GM21423 (cell line): ENCODE results near the gene REXO1.

Experiments used
- ATAC-seq: cut with Tn5 transposase; IDR thresholded peaks from one replicate; pipeline ENCODE4 v1.9.1; 2021; ENCODE audit warnings: mild to moderate bottlenecking, moderate library complexity; ENCODE audit not compliant: unreplicated experiment

REXO1 gene

DNA sequence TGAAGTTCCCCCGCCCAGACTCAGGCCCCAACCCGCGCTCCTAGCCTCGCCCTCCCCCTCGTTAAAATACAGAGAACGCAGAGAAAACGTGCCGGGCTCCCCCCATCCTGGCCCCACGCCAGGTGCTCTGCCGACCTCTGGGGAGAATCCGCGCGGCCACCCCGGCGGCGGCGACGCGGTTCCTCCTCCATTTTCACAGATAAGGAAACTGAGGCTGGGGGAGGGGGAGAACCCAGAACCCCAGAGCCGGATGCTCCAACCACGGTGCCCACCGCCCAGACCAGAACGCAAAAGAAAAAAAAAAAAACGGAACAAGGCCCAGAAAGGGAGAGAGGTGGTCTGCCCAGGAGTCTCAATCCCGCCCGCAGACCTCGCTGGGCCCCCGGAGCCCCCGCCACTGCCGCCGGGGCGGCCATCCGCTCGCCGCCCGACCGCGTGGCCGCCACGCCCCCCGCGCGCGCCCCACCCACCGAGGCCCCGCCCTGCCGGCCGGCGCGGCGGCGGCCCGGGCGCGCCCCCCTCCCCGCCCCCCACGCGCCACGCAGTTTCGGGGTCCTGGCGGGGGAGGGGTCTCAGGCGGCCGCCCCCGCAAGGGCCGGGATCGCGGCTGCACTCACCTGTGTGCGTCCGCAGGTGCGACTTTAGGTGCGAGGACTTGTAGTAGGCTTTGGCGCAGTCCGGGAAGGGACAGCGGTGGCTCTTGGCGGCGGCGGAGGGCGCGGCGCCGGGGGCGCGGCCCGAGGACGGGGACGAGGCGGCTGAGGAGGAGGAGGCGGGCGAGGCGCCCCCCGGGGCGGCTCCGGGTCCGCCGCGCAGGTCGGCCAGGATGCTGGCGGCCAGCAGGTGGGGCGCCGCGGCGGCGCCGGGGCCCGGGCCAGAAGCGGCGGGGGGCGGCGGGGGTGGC is 14.4 kb upstream of the REXO1 start:
- ATAC-seq = no peak

- ATAC-seq = no peak
These were observed 13.8 kb upstream of the REXO1 start for GRCh38 chr19:1862068-1862423.

DNA sequence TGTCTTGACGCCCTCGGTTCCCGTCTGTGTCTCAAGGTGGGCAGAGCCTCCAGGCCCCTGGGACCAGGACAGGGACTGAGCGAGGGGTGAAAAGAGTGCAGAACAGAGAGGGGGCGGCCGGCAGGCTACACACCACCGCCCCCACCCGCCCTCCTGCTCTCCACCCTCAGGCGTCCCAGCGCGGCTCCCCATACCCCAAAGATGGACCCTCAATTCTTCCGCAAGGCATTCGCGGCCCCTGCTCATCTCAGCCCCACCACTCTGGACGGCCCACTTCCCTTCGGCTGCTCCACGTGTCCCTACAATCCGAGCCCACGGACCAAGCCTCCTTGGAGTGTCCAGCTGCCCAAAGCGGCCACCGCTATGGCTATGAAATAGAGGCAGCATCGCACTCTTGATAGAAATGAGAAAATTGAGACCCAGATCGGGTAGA is 13.3 kb upstream of the REXO1 start:
- no peak for ATAC-seq

DNA sequence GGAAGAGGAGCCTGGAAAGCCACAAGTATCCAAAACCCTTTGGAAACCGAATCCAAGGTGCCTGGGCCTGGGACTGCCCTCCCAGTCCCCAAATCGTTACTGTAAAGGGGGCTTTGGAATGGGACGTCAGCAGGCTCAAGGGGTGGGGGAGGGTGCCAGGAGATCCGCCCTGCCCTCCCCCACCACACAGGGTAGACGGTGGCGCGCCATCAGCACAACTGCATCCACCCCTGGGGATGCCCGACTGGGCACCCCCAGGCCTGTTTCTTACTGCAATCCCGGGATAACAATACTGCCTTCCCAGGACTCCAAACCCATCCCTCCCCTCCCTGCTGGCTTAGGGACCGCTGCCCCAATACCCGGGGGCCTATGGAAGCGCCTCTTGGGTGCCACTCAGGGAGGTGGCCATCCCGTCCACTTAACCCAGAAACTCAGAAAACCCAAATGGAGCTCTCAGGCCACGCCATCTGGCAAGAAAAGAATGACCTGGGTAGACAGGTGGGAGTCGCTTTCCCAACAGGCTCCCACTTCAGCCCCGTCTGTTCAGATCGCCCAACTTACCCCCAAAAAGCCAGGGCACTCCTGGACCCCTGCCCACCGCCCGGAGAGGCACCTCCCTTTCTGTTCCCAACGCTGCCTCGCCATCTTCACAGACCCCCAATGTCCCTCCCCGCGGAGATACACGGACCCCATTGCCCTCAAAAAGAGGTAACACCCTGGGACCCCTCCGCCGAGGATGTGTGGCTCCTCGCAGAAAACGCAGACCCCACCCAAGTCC is 12.7 kb upstream of the REXO1 start:
- ATAC-seq = no peak

DNA sequence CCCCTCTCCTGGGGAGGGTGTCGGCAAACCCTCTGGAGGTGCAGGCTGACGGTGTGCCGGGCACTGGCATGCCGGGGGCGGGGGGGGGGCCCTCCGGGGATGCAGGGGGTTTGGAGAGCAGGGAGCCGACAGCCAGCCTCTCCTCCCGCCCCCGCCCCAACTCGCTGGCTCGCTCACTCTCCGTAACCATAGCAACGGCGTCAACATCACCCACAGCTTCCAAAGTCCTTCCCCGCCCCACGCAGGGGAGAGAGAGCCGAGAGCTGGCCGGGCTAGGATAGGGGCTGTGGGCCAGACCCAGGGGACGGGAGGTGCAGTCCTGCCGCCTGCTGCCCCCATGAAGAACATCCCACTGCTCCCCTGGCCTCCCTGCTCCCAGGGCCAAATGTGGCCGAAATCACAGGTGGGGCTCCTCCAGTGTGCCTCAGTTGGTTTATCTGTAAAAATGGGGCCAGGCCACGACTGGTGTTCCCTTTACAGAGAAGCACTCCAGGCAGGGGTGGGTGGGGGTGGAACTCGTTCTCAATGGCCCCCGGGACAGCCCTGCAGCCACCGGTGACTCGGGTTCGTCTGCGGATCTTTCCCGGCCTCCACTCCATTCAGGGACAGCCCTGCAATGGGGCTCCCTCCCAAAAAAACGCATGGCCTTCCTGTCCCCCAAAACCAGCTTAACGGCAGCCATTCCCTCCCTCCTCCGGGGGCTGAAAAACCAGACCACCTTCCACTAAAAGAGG is 11.9 kb upstream of the REXO1 start:
- ATAC-seq = no peak

GRCh38 chr19:1859331-1859781 is 11.1 kb upstream of the REXO1 start:
- no peak for ATAC-seq

DNA sequence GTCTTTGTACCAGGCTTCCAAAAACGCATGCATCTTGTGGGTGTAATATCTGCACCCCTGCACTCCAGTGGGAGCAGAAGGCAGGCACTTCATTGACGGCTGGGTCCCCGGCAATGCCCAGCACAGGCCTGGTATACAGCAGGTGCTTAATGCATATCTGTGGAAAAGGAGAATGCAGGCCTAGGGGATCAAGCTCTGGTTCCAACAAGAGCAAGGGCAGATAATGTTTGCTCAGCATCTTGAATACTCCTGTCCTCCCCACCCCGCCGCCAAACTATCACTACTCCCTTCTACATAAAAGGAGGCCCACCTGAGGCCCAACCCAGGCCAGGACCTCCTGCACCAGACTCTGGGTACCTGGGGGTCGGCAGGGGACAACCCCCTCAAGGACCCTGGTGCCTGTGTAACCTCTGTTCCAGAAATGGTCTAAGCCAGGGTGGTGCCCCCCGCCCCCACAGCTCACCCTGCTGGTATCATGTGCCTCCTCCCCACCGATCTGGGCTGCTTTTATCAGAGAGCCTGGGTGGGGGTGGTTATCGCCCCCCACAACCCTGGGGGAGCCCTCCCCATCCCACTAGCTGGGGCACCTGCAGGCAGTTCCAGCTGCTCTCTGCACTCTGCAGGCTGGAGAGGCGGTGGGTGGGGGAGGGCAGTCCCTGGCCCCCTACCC is 10.3 kb upstream of the REXO1 start:
- ATAC-seq = no peak

DNA sequence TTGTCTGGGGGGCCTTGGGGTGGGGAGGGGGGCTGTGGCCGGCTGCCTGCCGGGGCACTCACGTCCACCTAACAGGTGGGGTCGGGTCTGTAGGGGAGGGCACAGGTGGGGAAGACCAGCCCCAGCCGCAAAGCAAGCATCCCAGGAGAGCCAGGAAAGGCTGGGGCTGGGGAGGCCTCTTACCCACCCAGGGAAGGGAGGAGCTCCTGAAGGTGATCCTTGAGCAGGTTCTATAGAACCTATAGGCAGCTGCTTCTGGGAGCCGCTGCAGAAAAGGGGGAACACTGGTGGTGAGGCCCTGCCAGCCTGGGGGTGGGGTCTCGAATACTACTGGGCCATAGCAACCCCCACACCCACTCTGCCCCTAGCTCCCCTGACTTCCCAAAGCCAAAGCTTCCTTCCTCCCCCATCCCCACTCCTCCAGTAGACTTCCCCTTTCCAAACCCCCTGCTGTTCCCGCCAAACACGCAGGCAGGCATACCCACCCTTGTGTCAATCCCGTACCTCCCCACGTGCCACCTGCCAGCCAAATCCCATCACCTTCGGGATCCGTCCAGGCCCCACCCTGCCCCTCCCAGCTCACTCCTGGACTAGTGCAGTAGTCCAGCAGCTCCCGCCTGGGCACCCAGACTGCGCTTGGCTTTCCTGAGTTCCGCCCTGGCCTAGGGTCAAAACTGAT is 9.5 kb upstream of the REXO1 start:
- no peak for ATAC-seq

DNA sequence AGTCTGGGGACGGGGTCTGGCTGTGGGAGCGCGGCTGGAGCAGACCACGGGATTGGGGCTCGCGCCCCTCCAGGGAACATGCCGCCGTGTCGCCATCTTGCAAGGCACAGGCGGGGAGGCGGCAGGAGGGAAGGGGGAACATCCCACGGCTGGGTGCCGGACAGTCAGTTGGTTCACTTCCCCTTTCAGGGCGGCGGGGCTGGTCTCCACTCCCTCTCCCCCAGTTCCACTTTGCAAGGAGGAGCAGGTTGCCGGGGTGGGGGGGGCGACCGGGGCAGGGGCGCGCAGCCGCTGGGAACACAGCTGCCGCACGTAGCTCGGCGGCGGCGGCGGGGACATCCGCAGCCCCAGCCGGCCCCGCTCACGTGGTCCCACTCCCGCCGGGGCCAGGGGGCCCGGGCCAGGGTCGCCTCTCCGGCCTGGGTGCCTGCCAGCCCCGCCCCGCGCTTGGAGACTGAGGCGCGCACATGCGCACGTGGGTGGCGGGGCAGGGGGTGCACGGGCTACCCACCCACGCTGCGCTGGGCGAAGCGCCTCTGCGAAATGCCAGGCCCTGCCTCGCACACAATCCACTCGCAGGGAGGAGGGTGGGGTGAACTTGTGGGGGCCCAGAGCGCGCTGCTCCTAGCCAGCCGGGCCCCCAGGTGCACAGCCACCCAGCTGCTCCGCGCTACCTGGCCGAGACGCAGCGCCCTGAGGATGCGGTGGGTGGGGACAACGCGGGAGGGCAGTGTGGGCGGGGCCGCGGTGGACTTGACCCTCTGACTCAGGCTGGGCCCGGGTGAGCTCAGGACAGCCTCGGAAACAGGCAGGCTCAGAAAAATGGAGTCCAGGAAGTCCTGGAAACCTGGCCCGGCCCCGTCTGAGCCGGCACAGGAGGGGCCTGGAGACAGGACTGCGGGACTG is 8.7 kb upstream of the REXO1 start:
- no peak for ATAC-seq

- no peak for ATAC-seq
These were observed 8.0 kb upstream of the REXO1 start for GRCh38 chr19:1856345-1856697.

- no peak for ATAC-seq
These were observed 7.6 kb upstream of the REXO1 start for GRCh38 chr19:1855828-1856255.

DNA sequence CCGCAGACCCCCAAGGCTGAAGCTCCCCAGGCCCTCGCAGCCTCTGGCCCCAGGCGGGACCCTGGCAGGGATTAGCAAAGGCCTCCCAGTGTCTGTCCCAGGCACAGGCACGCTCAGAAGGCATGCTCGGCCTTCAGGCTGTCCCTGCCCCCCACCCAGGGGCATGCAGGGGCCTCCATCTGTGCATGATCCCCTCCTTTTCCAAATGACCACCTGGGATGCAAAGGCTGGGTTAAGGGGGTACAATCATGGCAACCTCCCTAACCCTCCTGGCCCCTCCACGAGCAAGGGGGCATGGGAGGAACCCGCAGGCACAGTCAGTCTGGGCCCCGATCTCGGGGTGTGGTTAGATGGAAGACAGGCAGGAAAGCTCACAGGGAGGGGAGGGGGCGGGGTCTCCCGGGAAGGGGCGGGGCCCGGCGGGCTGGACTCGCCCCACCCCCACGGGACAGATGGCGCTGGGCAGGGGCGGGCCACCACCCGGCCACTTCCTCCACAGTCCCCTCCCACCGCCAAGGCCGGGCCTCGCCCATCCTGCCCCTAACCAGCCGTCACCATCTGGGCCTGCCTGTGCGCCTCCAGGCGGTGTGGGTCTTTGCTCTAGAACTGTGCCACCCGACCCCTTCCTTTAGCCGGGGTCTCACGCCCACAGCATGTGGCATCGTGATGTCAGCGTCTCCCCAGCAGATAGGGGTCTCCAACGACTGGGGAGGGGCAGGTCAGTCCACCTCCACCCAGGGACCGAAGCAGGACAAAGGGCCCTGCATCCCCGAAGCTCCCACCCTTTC is 7.0 kb upstream of the REXO1 start:
- ATAC-seq = peak; percentile 49

DNA sequence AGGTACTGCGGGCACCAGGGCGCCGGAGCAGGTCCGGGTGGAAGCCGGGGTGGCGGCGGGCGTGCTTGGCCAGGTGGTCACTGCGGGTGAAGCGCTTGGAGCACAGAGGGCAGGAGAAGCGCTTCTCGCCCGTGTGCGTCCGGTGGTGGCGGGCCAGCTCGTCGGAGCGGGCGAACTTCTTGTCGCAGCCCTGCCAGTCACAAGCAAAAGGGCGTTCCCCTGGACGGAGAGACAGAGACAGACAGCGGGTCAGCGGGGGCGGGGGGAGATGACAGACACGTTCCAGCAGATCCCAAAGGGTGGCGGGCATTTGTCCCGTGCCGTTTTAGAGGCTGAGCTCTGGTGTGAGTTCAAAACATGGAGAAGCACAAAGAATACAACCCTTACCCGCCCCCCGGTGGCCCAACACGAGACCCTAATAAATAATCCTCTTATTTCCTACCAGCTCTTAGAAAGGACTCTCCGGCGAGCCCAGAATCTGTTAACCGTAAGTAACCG is 6.3 kb upstream of the REXO1 start:
- ATAC-seq = no peak

DNA sequence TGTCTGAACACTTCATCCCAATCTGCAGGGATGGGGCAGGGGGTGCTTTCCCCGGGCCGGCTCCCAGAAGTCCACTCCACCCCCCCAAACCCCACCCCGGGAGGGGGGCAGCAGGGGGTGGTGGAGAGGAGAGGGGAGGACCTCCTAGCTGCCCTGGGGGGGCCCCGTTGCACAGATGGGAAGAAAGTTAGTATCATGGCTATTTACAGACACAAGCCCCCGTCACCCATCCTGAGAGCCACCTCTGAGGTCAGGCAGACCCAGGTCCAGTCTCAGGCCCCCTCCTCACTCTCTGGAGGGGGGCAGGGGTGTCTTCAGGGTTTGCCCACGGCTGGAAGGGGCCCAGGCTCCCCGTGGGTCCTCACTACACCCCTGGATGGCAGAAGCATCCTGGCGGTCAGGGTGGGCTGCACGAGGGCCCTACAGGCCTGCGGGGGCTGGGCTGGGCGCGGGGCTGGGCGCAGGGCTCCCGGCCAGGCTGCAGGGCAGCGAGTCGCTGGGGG is 5.8 kb upstream of the REXO1 start:
- ATAC-seq = no peak

DNA sequence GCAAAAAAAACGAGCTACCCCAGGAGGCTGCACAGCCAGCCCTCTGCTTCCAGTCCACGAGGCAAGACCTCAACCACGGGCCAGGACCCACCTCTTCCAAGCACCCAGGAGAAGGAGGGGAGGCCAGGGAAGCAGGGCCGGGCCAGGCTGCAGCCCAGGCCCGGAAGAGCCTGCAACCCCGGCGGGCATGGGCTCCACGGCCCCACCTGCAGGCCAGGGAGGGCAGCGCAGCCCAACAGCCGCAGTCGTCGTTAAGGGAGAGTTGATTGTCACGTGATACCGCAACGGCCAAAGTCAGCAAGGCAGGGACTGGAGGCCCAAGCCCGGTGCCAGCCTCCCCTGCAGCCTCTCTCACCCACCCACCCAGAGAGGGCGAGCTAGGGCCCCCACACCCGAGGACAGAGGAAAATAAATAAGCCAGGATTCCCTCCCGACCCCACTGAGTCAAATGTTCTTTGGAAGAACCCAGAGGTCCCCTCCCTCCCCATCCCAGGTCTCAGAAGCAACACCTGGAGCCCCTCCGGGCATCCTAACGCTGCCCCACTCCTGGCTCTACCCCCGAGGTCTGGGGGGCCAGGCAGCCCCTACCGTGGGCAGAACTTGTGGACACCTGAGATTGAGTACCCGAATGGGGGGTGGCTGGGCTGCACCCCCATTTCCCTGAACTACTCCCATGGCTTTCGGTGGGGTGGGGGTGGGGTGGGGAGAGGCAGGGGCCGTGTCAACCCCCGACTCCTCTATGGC is 5.2 kb upstream of the REXO1 start:
- ATAC-seq = no peak

DNA sequence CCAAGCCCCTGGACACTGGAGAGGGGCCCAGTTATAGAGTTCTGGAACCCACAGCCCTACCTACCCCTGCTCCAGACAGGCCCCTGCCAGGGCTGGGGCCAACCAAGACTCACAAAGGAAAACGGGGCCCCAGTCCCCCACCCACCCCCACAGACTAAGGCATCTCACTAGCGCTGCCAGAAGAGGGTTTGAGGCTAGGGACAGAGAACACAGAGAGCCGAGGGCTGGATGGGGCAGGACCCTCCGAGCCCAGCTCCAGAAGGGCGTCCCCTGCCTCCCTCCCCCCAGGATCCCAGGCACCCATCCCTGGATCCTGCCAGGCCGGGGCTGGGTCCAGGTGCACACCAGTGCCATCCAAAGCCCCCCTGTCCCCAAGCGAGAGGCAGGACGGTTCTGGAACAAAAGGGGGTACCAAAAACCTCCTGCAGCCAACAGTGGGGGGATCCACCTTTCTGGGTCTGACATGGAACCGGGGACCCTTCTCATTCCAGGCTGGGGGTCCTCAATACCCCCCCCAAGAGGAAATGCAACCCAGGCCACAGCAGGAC is 4.4 kb upstream of the REXO1 start:
- no peak for ATAC-seq
